DND-41 (cell line): Measurements from ENCODE around the gene FRYL.

ENCODE experiments used
- CTCF ChIP-seq: IDR thresholded peaks from 2 replicates; pipeline ENCODE4 v1.5.1; 2012; ENCODE audit warnings: borderline replicate concordance, low read length, moderate library complexity, mild to moderate bottlenecking; ENCODE audit not compliant: poor library complexity, severe bottlenecking; ENCODE audit errors: extremely low read depth
- EZH2 ChIP-seq: IDR thresholded peaks from 3 replicates; pipeline ENCODE4 v1.6.1; 2012; ENCODE audit warnings: borderline replicate concordance, low read depth, mild to moderate bottlenecking, moderate library complexity, low read length, inconsistent platforms; ENCODE audit not compliant: severe bottlenecking

GRCh38 chr4:48645225-48645794, 134.8 kb downstream of the FRYL start:
- TF ChIP-seq CTCF (no peak), EZH2 (no peak)
